HG02588 (cell line): ENCODE data around the gene WDR6.

Experiments
- ATAC-seq: cut with Tn5 transposase; IDR thresholded peaks from one replicate; pipeline ENCODE4 v1.9.1; 2021; ENCODE audit warnings: mild to moderate bottlenecking, moderate library complexity; ENCODE audit not compliant: unreplicated experiment

Gene WDR6

GRCh38 chr3:49027634-49028033 lies 20.4 kb downstream of the WDR6 start:
- no peak for ATAC-seq

- no peak for ATAC-seq
Observed at GRCh38 chr3:49028298-49028672, 21.1 kb downstream of the WDR6 start.

- ATAC-seq = peak; percentile 75
Observed at GRCh38 chr3:49028673-49029562, 21.7 kb downstream of the WDR6 start, which contains the start of gene IMPDH2. IMPDH2 (minus strand) TSS chr3:49029398; CDS start chr3:49029350, 48 bp downstream.

GRCh38 chr3:49029563-49029884 lies 22.3 kb downstream of the WDR6 start:
- no peak for ATAC-seq

GRCh38 chr3:49030321-49030720 lies 23.1 kb downstream of the WDR6 start:
- no peak for ATAC-seq

- ATAC-seq = no peak
Observed at GRCh38 chr3:49032646-49033304, 25.6 kb downstream of the WDR6 start.

- ATAC-seq = no peak
Observed at GRCh38 chr3:49034650-49035049, 27.5 kb downstream of the WDR6 start.

- ATAC-seq = no peak
Observed at GRCh38 chr3:49035281-49035680, 28.1 kb downstream of the WDR6 start.

GRCh38 chr3:49053543-49053942 lies 46.4 kb downstream of the WDR6 start:
- ATAC-seq = no peak

GRCh38 chr3:49054344-49054862 lies 47.2 kb downstream of the WDR6 start:
- ATAC-seq = no peak

GRCh38 chr3:49057268-49057667 lies 50.1 kb downstream of the WDR6 start:
- ATAC-seq = no peak

- no peak for ATAC-seq
Observed at GRCh38 chr3:49058011-49058410, 50.8 kb downstream of the WDR6 start.
